HG03025 (cell line): ENCODE results near the gene CRAMP1.

ENCODE experiments used
- ATAC-seq: cut with Tn5 transposase; IDR thresholded peaks from one replicate; pipeline ENCODE4 v1.9.1; 2021; ENCODE audit warnings: mild to moderate bottlenecking, moderate library complexity; ENCODE audit not compliant: unreplicated experiment, low FRiP score

The CRAMP1 gene

DNA sequence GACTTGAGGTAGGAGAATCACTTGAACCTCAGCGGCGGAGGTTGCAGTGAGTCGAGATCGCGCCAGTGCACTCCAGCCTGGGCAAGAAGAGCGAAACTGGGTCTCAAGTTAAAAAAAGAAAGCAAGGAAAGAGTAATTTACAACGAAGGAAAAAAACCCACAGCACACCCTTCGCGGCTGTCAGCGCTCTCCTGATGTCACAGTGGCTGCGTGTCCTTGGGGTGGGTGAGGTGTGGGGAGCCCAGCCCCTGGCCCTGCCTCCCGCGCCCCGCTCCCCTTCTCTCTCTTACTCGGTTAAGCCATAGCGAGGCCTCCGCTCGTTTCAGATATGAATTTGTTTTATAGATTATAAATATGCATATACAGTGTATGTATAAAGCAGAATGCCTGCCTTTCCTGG is 65.2 kb downstream of the CRAMP1 start:
- no peak for ATAC-seq

DNA sequence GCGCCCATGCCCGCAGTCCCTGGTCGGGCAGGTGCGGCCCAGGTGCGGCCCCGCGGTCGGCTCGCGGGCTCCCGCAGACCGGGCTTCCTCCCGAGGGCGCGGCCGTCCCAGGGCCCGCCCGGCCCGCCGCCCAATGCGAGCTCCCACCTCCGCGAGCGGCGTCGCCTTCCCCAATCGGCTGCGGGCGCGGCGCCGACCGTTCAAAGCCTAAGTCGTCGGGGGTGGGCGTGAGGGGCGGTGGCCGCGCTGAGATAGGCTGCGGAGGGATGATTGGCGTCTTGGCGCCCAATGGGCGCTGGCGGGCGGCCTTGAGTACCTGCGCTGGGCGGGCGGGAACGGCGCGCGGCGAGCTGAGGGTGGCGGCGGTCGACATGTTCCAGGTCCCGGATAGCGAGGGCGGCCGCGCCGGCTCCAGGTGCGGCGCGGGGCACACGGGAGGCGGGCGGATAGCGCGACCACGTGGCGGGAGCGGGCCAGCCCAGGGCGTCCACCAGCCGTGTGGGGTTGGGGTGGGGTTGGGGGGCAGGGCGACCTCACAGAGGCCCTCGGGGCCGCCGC is 65.9 kb downstream of the CRAMP1 start, which contains the start of gene JPT2:
Gene JPT2 (plus strand): TSS at position 338 of the 558 bp plus-strand sequence. CDS start 34 bp downstream, at position 372.
- peak; percentile 89 for ATAC-seq

DNA sequence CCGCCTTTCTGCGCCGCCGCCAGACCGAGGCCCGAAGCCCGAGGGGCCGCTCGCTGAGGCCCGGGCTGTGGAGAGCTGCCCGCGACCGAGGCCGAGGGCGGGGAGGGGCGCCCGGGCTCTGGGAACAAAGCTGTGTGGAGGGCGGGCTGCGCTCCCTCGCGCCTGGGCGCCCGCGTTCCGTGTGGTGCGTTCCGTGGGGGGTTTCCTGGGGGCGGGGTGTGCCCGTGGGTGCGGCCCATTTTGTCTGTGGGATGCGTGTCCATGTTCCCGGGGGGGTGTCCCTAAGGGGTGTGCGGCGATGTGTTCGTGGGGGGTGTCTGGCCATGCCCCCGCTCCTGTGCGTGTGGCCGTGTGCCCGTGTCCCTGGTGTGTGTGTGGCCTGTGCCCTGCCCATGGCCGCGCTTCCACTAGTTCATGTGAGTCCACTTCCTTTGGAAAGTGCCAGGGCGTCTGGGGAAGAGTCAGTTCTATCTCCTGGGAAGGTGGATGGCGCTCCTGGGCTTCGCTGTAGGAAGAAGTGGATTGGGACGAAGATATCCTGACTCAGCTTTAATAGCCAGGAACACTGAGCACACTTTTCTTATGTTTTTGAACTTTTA is 66.4 kb downstream of the CRAMP1 start:
- ATAC-seq, result peak; percentile 10

DNA sequence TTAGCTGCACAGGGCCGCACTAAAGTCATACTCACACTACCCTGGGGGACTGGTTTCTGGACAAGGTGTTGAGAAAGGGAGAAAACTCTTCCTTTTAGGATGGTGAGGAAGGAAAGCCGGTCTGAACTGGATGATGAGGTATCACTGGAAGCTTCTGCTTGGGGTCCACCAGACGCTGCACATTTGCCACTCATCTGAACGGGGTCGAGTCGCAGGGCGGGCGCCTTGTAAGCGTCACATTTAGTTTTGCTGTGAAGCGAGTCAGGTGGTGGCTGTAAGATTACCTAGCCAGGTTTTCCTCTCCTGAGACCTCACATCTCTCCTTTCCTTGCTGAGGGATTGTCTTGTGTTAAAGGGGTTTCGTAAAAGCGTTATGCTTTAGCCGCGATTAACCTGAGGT is 68.2 kb downstream of the CRAMP1 start:
- ATAC-seq, result no peak

DNA sequence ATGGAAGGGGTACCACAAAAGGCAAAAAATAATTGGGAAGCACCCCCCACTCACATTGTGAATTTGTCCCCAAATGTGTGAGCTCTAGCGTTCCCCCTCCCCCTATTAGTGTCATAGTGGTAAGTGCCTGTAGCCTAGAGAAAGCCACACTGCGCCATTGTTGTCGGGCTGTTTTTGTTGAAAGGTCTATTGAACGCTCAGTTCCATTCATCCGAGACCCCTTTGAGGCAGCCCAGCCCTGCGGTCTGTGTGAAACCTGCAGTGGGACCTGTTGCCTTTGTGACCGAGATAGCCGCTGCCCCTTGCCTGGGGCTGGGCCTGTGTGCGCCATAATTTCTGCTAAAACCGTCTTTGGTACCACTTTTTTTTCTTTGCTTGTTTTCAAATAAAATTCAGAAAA is 68.9 kb downstream of the CRAMP1 start:
- ATAC-seq, result no peak

DNA sequence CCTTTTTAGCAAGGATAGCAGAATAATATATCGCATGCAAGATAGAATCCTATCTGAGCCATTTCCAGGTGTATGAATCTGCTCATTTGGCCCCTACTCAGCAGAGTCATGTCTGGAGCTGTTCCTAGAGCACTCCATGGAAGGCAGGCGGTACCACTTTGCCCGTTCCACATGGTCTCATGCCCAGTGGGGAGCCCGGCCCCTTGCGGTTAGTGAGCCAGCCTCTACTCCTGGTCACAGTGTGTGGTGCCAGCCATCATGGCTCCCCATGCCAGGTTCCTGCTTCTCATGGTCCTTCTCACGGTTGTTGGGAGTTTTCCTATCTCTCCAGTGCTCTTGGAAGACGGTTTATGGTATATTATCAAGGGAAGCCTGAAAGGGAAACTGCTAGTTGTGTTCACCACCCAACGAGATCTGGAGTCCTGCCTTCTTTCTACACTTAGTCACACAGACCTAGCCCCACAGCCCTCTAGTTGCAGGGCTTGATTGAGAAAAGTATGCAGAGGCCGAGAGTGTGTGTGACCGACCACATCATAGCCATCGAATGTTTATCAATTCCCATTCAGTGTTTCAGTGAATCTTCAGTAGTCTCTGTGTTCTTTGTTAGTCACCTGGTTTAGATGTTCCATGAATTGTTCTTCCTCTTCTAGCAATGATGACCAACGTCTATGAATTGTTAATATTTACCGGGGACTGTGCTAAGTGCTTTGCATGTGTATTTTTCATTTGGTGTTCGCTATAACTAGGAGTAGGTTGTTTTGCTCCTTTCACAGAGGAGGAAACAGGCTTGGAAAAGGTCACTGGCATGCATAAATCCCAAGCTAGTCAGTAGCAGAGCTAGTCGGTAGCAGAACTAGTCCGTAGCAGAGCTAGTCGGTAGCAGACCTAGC is 75.5 kb downstream of the CRAMP1 start:
- no peak for ATAC-seq

DNA sequence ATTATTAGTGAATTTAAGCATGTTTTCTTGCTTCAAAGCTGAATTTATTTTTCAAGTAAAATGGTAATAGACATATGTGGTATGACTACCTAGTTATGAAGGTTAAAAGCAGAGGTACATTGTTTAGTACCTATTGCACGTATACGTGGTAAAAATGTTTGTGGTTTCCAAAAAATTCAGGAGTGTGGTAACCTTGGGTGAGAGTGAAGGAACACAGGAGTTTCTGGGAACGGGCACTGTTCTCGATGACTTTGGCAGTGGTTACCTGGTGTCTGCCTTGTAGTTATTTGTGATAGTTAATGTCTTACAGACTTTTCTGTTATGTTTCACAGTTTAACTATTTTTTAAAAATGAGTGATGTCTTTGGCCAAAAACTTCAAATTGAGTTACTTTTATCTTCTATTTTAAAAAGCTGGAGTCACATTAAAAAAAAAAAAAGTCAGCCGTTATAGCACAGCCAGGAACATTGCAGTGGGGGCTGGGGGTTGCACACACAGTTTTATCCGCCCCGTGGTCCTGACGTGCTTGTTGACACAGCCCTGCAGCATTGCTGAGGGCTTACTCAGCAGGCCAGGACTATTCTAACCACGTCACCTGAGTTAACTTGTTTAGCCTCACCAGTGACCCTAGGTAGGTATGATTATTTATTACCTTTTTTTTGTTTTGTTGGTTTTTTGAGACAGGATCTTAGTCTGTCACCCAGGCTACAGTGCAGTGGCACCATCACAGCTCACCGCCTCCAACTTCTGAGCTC is 76.8 kb downstream of the CRAMP1 start:
- no peak for ATAC-seq

DNA sequence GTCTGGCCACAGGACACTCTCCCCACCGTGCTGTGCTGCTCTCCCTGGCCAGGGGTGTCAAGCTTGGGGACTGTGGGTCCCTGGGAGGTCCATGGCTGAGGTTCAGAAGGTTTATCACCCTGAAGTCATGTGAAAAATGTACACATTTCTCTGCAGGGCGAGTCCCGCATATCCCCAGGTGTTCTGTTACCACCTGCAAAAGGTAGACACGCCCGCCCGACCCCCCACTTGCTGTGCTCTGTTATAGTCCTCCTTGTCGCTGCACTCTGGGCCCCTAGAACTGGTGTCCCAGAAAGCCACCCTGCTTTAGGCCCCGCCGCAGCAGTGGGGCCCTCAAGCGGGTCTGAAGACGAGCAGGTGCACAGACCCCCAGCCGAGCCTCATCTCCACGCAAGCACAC is 77.7 kb downstream of the CRAMP1 start:
- ATAC-seq, result no peak

DNA sequence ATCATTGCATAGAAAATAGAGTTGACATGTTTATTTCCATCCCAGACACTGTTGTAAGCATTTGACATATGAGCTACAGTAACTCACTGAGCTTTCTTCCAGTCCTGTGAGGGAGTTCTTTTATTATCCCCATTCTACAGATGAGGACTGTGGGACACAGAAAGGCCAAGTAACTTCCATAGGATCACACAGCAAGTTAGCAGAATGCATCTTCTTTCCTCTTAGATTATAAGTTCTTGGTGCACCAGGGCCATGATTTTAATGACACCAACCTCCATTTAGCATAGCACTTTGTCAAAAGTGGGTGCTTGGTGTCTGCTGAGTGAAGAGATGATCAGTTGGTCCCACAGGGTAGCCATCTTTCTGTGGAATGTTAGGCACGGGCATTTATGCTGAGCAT is 78.7 kb downstream of the CRAMP1 start:
- no peak for ATAC-seq

DNA sequence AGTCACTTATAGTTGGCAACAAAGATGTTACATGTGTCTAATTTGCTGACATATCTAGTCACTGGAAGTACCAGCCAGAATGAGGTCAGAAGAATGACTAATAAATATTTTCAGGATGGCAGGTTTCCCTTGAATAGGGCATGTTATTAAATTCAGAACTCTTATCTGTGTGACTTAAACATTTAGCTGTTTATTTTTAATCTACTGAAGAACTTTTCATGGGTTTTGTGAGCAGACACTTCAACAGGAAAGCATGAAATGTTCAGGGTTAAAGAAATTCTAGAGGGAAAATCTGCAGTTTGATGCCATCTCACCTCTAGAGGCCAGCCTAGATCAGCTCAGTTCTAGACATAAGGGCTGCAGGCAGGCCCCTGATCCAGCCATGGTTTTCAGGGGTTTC is 79.1 kb downstream of the CRAMP1 start:
- no peak for ATAC-seq

DNA sequence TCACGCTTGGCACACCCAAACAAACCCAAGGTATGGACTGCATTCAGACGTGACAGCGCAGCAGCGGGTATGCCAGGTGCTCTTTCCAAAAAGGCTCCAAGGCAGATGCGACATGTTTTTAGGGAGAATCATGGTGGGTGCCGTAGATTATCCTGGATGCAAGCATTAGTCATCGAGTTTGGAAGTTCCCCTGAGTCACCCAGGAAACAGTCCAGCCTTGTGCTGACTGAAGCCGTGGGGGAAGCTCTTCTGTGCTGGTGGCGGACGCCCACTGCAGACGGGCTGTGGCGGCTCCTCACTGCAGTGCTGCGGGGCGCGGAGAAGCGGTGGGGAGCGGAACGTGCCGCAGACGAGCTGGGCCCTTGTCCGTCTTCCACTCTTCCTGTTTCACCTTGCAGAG is 79.8 kb downstream of the CRAMP1 start:
- ATAC-seq, result no peak

DNA sequence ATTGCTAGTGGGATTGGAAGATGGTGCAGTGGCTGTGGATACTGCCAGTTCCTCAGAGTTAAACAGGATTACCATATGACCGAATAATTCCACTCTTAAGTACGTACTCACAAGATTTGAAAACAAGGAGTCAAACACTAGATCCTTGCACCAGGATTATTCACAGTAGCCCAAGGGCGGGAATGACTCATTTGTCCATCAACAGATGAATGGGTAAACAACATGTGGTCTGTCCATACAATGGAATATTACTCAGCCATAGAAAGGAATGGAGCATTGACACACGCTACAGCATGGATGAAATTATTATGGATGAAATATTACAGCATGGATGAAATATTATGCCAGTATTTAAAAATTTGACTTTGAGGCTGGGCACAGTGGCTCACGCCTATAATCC is 84.7 kb downstream of the CRAMP1 start:
- no peak for ATAC-seq

DNA sequence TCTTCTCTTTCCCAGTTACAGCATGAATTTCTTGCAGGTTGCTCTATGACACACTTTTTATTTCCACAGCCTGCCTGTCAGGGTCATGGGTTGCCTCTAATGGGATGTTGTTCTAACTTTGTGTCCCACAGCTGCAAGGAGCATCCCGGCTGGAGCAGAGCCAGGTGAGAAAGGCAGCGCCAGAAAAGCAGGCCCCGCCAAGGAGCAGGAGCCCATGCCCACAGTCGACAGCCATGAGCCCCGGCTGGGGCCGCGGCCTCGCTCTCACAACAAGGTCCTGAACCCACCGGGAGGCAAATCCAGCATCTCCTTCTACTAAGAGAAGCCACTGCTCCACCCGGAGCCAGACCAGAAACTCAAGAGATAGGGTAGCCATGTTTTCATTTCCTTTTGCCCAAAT is 86.5 kb downstream of the CRAMP1 start:
- no peak for ATAC-seq

DNA sequence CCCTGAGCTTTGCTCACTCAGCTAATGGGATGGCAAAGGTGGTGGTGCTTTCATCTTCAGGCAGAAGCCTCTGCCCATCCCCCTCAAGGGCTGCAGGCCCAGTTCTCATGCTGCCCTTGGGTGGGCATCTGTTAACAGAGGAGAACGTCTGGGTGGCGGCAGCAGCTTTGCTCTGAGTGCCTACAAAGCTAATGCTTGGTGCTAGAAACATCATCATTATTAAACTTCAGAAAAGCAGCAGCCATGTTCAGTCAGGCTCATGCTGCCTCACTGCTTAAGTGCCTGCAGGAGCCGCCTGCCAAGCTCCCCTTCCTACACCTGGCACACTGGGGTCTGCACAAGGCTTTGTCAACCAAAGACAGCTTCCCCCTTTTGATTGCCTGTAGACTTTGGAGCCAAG is 88.1 kb downstream of the CRAMP1 start:
- ATAC-seq, result no peak

DNA sequence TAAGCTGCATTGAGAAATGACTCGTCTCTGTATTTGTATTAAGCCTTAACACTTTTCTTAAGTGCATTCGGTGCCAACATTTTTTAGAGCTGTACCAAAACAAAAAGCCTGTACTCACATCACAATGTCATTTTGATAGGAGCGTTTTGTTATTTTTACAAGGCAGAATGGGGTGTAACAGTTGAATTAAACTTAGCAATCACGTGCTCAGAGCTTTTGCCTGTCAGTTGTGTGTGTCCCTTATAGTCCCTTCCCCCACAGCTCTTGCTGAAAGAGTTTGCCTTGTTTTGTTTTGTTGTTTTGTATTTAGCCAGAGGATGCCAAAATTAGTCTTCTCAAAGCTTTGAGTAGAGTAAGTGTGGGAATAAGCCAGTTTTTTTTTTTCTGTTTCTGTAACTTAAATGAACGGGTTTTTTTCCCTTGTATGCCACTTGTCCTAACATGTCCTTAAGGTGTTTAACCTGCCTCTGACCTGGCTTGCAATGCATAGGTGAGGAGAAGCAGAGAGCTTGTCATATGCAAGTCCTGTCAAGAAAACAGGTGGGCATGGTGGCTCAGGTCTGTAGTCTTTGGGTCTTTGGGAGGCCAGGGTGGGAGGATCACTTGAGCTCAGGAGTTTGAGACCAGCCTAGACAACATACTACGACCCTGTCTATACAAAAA is 89.2 kb downstream of the CRAMP1 start:
- no peak for ATAC-seq

DNA sequence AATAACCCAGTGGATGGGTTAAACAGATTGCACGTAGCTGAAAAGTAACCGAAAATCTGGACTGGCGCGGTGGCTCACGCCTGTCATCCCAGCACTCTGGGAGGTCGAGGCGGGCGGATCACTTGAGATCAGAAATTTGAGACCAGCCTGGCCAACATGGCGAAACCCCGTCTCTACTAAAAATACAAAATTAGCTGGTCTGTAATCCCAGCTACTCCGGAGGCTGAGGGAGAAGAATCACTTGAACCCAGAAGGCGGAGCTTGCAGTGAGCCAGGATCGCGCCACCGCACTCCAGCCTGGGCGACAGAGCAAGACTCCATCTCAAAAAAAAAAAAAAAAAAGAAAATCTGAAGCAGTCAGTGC is 93.1 kb downstream of the CRAMP1 start:
- ATAC-seq, result peak; percentile 3

DNA sequence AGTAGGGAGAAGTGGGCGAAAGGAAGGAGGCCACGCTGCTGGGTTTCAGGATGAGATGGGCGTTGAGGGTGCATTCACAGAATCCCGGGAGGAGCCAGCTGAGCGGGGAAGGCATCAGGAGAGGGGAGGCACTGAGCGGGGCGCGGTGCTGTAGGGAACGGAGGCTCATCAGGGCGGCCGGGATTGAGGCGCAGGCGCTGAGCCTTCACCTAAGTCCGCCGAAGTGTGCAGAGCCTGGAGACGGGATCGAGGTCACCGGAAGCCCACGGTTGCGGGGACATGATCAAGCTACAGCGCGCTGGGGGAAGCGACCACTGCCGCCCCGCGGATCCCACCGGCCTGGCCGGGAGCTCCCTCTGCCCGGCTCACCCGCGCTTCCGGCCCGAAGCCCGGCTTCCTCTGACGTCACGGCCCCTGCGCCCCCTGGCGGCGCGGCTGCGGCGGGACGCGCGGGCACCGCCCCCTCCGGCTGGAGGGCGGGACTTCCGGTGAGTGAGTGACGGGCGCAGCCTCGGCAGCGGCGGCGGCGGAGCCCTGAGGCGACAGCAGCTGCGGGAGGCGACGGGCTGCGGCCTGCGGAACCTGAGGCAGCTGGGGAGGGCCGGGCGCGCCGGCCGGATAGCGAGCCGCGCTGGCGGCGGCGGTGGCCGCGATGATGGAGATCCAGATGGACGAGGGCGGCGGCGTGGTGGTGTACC is 93.7 kb downstream of the CRAMP1 start, which contains the start of gene MAPK8IP3:
Gene MAPK8IP3 (plus strand): TSS at position 508 of the 698 bp plus-strand sequence. CDS start 145 bp downstream, at position 653.
- peak; percentile 75 for ATAC-seq

DNA sequence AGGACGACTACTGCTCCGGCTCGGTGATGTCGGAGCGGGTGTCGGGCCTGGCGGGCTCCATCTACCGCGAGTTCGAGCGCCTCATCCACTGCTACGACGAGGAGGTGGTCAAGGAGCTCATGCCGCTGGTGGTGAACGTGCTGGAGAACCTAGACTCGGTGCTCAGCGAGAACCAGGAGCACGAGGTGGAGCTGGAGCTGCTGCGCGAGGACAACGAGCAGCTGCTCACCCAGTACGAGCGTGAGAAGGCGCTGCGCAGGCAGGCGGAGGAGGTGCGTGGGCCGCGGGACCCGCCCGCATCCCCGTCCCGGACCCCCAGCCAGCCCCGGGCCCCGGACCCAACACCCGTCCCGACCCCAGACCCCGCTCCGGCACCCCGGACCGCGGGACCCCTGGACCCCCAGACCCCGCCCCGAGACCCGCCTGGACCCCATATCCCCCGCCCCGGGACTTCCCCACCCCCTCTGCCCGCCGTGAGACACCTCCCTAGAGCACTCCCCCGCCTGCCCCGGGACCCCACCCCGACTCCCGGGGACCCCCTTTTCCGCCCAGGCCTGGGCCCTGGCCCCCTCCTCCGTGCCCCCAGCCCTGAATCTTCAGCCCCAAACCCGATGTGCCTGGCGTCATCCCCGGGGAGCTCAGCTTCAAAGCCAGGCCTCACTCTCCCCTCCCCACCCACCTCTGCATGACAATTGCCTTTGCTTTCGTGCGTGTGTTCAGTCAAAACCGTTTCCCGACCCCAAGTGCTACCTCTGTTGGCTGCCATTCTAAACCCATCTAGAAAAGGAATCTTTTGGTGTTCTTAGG is 94.4 kb downstream of the CRAMP1 start:
- peak; percentile 32 for ATAC-seq

DNA sequence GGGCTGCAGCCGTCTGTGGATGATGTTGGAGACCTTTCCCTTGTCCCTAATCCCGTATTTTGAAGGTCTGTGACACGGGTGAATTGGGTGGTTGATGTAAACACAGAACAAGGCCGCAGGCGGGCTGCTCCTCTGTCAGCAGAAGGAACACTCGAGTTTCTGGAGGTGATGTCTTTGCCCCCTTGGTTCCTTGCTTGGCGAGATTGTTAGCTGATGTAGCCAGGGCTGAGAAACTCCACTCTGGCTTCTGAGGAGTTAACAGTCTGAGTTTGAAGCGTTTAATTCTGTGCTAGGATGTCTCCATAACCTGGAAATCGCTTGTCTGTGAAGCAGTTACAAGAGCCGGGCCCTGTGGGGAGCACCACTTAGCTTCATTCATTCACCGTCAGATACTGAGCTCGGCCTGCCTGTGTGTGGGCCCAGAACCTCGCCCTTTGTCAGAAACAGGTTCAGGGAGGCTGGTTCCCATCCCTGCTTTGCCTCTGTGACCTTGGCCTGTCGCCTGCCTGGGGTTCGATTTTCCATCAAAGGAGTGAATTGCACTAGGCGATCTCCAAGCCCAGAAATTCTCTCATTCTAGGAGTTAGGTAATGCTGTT is 95.1 kb downstream of the CRAMP1 start:
- no peak for ATAC-seq
